ENCODE measurements around the gene XRCC6. TPM values are rescaled to one million over a fixed set of nuclear protein-coding genes. Genes with fewer than 3 reads are reported as not detected.
"Not testable (repeated sequence)": the region's sequence is repeated elsewhere in the genome, so short reads cannot be mapped to it uniquely, and the experiment has no call there.

Gene XRCC6
- total and polyA plus RNA-seq, 5 experiments from 2014 or later, result 171 to 513 (median 436) TPM

- not testable (repeated sequence) for H3K27me3 Mint-ChIP-seq, H3K4me3 Mint-ChIP-seq, ATAC-seq, H3K9me3 Mint-ChIP-seq, DNase-seq, H3K27ac Mint-ChIP-seq
- peaks cover 3 to 18% (median 12%) of the 10 kb centered on the region in 4 donors for H3K4me1 Mint-ChIP-seq
- POLR2A ChIA-PET, result interaction anchor here (0.6 kb wide), 1 partner anchor 16 kb away, joined by 3 read pairs; no protein-coding TSS in a partner anchor
- H3K36me3 Mint-ChIP-seq, result peaks cover 6 to 89% (median 18%) of the 10 kb centered on the region in 3 donors
Observed at GRCh38 chr22:41637623-41638022, 16.5 kb downstream of the XRCC6 start.

DNA sequence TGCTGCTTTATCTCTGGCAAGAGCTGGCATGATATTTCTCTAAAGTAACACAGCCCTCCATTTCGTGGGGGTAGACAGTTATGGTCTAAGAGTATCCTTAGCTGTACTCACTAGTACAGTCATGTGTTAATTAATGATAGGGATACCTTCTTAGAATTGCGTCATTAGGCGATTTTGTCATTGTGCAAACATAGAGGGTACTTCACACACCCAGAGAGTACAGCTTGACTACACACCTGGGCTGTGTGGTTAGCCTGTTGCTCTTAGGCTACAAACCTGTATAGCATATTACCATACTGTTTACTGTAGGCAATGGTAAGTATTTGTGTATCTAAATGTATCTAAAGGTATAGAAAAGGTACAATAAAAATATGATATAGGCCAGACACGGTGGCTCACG lies 17.0 kb downstream of the XRCC6 start:
- Mint-ChIP-seq H3K4me3 (no peak overlapping the region), H3K9me3 (no peaks in the 10 kb centered on the region), H3K4me1 (peaks cover 3 to 18% (median 12%) of the 10 kb centered on the region in 4 donors), H3K36me3 (peaks cover 6 to 89% (median 18%) of the 10 kb centered on the region in 3 donors), H3K27ac (no peak overlapping the region), H3K27me3 (no peaks in the 10 kb centered on the region)
- POLR2A ChIA-PET, result interaction anchor here (0.6 to 0.7 kb wide), 2 partner anchors 16 to 195 kb away, joined by 3 to 7 read pairs; partner anchors contain the start of gene SREBF2
- ATAC-seq, result no peak
- DNase-seq, result no peak

GRCh38 chr22:41638748-41639147 lies 17.7 kb downstream of the XRCC6 start:
- Mint-ChIP-seq H3K9me3 (no peaks in the 10 kb centered on the region), H3K36me3 (peaks cover 6 to 87% (median 18%) of the 10 kb centered on the region in 3 donors), H3K27ac (no peak overlapping the region), H3K27me3 (no peaks in the 10 kb centered on the region), H3K4me3 (no peak overlapping the region), H3K4me1 (peaks cover 0 to 18% (median 11%) of the 10 kb centered on the region in 4 donors)
- DNase-seq (no peak), ATAC-seq (no peak)
- POLR2A ChIA-PET, result interaction anchor here (0.6 to 0.7 kb wide), 2 partner anchors 39 to 194 kb away, joined by 3 to 7 read pairs; partner anchors contain the start of gene SREBF2

DNA sequence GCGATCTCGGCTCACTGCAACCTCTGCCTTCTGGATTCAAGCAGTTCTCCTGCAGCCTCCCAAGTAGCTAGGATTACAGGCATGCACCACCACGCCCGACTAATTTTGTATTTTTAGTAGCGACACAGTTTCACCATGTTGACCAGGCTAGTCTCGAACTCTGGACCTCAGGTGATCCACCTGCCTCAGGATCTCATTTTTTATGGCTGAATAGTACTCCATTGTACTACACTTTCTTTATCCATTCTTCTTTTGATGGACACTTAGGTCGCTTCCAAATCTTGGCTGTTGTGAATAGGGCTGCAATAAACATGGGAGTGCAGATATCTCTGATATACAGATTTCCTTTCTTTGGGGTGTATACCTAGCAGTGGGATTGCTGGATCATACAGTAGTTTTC lies 20.8 kb downstream of the XRCC6 start:
- Mint-ChIP-seq H3K36me3 (peaks cover 6 to 88% (median 21%) of the 10 kb centered on the region in 3 donors), H3K4me1 (peaks cover 0 to 15% (median 7%) of the 10 kb centered on the region in 4 donors), H3K27me3 (no peaks in the 10 kb centered on the region), H3K9me3 (no peaks in the 10 kb centered on the region), H3K4me3 (no peak overlapping the region), H3K27ac (peak overlapping the region in 3 of 10 donors; percentile 25 to 44 (median 35))
- ATAC-seq (no peak), DNase-seq (no peak)
- POLR2A ChIA-PET, result no interaction called here

- no peaks in the 10 kb centered on the region for H3K27me3 Mint-ChIP-seq
- peak overlapping the region in 3 of 10 donors; percentile 9 to 44 (median 25) for H3K27ac Mint-ChIP-seq
- H3K4me1 Mint-ChIP-seq, result peaks cover 0 to 16% (median 7%) of the 10 kb centered on the region in 4 donors
- DNase-seq (no peak), ATAC-seq (no peak)
- no peaks in the 10 kb centered on the region for H3K9me3 Mint-ChIP-seq
- POLR2A ChIA-PET, result no interaction called here
- no peak overlapping the region for H3K4me3 Mint-ChIP-seq
- H3K36me3 Mint-ChIP-seq, result peaks cover 6 to 87% (median 19%) of the 10 kb centered on the region in 3 donors
Observed at GRCh38 chr22:41642331-41643110, 21.4 kb downstream of the XRCC6 start.

DNA sequence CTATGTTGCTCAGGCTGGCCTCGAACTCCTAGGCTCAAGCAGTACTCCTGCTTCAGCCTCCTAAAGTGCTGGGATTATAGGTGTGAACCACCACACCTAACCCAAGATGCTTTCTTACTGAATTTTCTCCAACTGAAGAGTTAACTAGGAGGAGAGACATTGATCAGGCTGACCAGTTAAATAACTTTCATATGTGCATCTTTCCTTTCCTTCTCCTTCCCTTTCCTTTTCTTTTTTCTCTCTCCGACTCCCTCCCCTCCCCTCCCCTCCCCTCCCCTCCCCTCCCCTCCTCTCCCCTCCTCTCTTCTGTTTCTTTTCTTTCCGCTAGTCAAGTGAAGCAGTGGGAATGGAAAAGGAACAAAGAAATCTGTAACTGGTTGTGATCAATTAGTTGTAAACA lies 26.7 kb downstream of the XRCC6 start:
- POLR2A ChIA-PET, result interaction anchor here (1.0 kb wide), 1 partner anchor 10 kb away, joined by 3 read pairs; no protein-coding TSS in a partner anchor
- ATAC-seq (no peak), DNase-seq (no peak)
- Mint-ChIP-seq H3K9me3 (no peaks in the 10 kb centered on the region), H3K4me1 (peaks cover 4 to 10% (median 8%) of the 10 kb centered on the region in 4 donors), H3K27me3 (no peaks in the 10 kb centered on the region), H3K36me3 (peaks cover 0 to 89% (median 7%) of the 10 kb centered on the region in 3 donors), H3K27ac (peak overlapping the region in 1 of 10 donors; percentile 53), H3K4me3 (no peak overlapping the region)

- no peak overlapping the region for H3K4me3 Mint-ChIP-seq
- no peak for DNase-seq
- no peaks in the 10 kb centered on the region for H3K9me3 Mint-ChIP-seq
- POLR2A ChIA-PET, result no interaction called here
- no peaks in the 10 kb centered on the region for H3K27me3 Mint-ChIP-seq
- peak overlapping the region in 5 of 10 donors; percentile 22 to 53 (median 29) for H3K27ac Mint-ChIP-seq
- ATAC-seq, result no peak
- H3K36me3 Mint-ChIP-seq, result peaks cover 0 to 89% (median 7%) of the 10 kb centered on the region in 3 donors
- peaks cover 4 to 13% (median 8%) of the 10 kb centered on the region in 4 donors for H3K4me1 Mint-ChIP-seq
Observed at GRCh38 chr22:41648432-41648831, 27.3 kb downstream of the XRCC6 start.

DNA sequence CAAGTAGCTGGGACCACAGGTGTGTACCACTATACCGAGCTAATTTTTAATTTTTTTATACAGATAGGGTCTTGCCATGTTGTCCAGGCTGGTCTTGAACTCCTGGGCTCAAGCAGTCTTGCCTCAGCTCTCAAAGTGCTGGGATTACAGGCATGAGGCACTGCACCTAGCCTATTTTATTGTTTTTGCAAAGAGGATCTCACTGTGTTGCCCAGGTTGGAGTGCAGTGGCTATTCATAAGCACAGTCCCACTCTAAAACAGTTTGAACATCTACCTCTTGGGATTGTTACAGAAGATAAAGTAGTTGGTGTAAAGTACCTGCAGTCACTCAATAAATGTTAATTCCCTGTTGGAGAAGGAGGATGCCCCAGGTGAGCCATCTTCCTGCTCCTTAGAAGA lies 29.1 kb downstream of the XRCC6 start:
- Mint-ChIP-seq H3K27me3 (no peaks in the 10 kb centered on the region), H3K9me3 (no peaks in the 10 kb centered on the region), H3K4me3 (no peak overlapping the region), H3K4me1 (peaks cover 4 to 11% (median 8%) of the 10 kb centered on the region in 4 donors), H3K27ac (peak overlapping the region in 2 of 10 donors; percentile 44 to 55), H3K36me3 (peaks cover 0 to 92% (median 13%) of the 10 kb centered on the region in 3 donors)
- ATAC-seq, result no peak
- DNase-seq, result no peak
- POLR2A ChIA-PET, result no interaction called here

DNA sequence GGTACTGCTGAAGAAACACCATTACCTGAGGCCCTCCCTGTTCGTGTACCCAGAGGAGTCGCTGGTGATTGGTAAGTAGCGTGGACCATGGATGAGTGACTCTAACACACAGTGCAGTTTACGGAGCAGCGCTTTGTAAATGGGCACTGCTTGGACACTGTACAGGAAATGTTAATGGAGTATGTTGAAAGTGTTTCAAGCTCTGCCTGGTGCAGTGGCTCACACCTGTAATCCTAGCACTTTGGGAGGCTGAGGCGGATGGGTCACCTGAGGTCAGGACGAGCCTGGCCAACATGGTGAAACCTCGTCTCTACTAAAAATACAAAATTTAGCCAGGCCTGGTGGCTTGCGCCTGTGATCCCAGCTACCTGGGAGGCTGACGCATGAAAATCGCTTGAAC lies 29.7 kb downstream of the XRCC6 start:
- Mint-ChIP-seq H3K36me3 (peaks cover 0 to 91% (median 13%) of the 10 kb centered on the region in 3 donors), H3K4me3 (no peak overlapping the region), H3K9me3 (no peaks in the 10 kb centered on the region), H3K27me3 (no peaks in the 10 kb centered on the region), H3K27ac (no peak overlapping the region), H3K4me1 (peaks cover 4 to 11% (median 8%) of the 10 kb centered on the region in 4 donors)
- no peak for ATAC-seq
- DNase-seq, result no peak
- POLR2A ChIA-PET, result interaction anchor here (0.6 kb wide), 1 partner anchor 150 kb away, joined by 5 read pairs; no protein-coding TSS in a partner anchor

DNA sequence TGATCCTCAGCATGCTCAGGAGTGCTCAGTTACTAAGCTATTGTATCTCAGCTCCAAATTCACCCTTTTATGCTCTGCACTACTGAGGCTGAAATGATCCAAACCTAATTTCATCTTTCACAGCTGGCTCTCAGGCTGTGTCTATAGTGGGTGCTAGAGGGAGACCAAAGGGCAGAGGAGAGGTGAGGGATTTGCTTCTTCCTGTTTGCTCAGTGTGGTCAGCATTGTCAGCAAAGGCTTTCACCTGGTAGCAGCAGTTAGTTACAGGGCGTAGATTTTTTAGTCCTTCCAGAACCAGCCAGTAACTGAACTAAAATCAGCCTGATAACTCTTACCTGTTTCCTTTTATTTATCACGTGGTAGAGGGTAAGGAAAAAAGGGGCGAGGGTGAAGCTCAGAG lies 33.2 kb downstream of the XRCC6 start:
- Mint-ChIP-seq H3K27ac (no peak overlapping the region), H3K4me1 (peaks cover 0 to 4% (median 1%) of the 10 kb centered on the region in 4 donors), H3K9me3 (no peaks in the 10 kb centered on the region), H3K4me3 (no peak overlapping the region), H3K27me3 (no peaks in the 10 kb centered on the region), H3K36me3 (peaks cover 0 to 92% (median 14%) of the 10 kb centered on the region in 3 donors)
- POLR2A ChIA-PET, result no interaction called here
- DNase-seq (no peak), ATAC-seq (no peak)

- POLR2A ChIA-PET, result interaction anchor here (0.7 to 0.9 kb wide), 3 partner anchors 12 to 428 kb away, joined by 3 to 4 read pairs (median 4); partner anchors contain the start of gene SNU13
- no peak overlapping the region for H3K4me3 Mint-ChIP-seq
Observed at GRCh38 chr22:41656556-41656955, 35.5 kb downstream of the XRCC6 start.

GRCh38 chr22:41657709-41658108 lies 36.6 kb downstream of the XRCC6 start:
- H3K27me3 Mint-ChIP-seq, result no peaks in the 10 kb centered on the region
- H3K27ac Mint-ChIP-seq, result peak overlapping the region in 1 of 10 donors; percentile 83
- H3K9me3 Mint-ChIP-seq, result no peaks in the 10 kb centered on the region
- peaks cover 0 to 7% (median 1%) of the 10 kb centered on the region in 4 donors for H3K4me1 Mint-ChIP-seq
- ATAC-seq (no peak), DNase-seq (no peak)
- H3K4me3 Mint-ChIP-seq, result no peak overlapping the region
- H3K36me3 Mint-ChIP-seq, result peaks cover 0 to 92% (median 31%) of the 10 kb centered on the region in 3 donors
- POLR2A ChIA-PET, result interaction anchor here (1.2 kb wide), 1 partner anchor 10 kb away, joined by 3 read pairs; no protein-coding TSS in a partner anchor

More at GRCh38 chr22:41656556-41656955, 35.5 kb downstream of the XRCC6 start:
- DNase-seq (no peak), ATAC-seq (no peak)
- Mint-ChIP-seq H3K4me1 (peaks cover 0 to 7% (median 1%) of the 10 kb centered on the region in 4 donors), H3K27ac (no peak overlapping the region), H3K27me3 (no peaks in the 10 kb centered on the region), H3K9me3 (no peaks in the 10 kb centered on the region), H3K36me3 (peaks cover 0 to 96% (median 29%) of the 10 kb centered on the region in 3 donors)

DNA sequence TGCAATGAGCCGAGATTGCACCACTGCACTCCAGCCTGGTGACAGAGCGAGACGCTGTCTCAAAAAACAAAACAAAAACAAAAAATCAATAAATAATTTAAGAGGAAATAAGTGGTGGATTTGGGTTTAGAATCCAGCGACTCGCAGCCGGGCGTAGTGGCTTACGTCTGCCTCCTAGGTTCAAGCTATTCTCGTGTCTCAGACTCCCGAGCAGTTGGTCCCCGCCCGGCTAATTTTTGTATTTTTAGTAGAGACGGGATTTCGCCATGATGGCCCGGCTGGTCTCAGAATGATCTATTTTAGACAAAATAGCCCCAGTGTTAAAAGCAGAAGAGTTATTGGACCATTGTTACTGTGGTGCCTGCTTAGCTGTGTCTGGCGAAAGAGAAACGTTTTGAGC lies 37.8 kb downstream of the XRCC6 start:
- Mint-ChIP-seq H3K4me1 (peaks cover 0 to 7% (median 0%) of the 10 kb centered on the region in 4 donors), H3K4me3 (no peak overlapping the region), H3K36me3 (peaks cover 0 to 93% (median 28%) of the 10 kb centered on the region in 3 donors), H3K27me3 (no peaks in the 10 kb centered on the region), H3K9me3 (no peaks in the 10 kb centered on the region), H3K27ac (peak overlapping the region in 1 of 10 donors; percentile 48)
- POLR2A ChIA-PET, result no interaction called here
- DNase-seq (no peak), ATAC-seq (no peak)

Measured in naive thymus-derived CD8-positive, alpha-beta T cell (primary cell).